ENCODE data around the gene PDHB. TPM values are rescaled to one million over a fixed set of nuclear protein-coding genes. Genes with fewer than 3 reads are reported as not detected.

Gene PDHB
- total and polyA plus RNA-seq, 7 donors: 105 to 158 (median 131) TPM

GRCh38 chr3:58474967-58475578 is 41.4 kb upstream of the PDHB start:
- Histone ChIP-seq H3K4me1 (no peaks in the 10 kb centered on the region), H3K27me3 (ENCODE audit: insufficient read depth in 3 of 3, low read length in 2 of 3) (no peaks in the 10 kb centered on the region), H3K9me3 (peaks cover 7% of the 10 kb centered on the region), H3K36me3 (ENCODE audit: insufficient read depth in 1 of 2, low read depth in 1 of 2) (no peaks in the 10 kb centered on the region), H3K27ac (no peak overlapping the region), H3K4me3 (no peak overlapping the region)
- ATAC-seq: no peak
- DNase-seq: no peak
- TF ChIP-seq, protein P1, sequence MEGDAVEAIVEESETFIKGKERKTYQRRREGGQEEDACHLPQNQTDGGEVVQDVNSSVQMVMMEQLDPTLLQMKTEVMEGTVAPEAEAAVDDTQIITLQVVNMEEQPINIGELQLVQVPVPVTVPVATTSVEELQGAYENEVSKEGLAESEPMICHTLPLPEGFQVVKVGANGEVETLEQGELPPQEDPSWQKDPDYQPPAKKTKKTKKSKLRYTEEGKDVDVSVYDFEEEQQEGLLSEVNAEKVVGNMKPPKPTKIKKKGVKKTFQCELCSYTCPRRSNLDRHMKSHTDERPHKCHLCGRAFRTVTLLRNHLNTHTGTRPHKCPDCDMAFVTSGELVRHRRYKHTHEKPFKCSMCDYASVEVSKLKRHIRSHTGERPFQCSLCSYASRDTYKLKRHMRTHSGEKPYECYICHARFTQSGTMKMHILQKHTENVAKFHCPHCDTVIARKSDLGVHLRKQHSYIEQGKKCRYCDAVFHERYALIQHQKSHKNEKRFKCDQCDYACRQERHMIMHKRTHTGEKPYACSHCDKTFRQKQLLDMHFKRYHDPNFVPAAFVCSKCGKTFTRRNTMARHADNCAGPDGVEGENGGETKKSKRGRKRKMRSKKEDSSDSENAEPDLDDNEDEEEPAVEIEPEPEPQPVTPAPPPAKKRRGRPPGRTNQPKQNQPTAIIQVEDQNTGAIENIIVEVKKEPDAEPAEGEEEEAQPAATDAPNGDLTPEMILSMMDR (IDR thresholded peaks at IDR 0.05): no peak
- intact Hi-C loops (cut with DNase I): no loop called here
- WGBS, 3 donors: 41 to 46% (median 44%) methylated on average over 3 of the region's 3 CpGs

GRCh38 chr3:58474348-58474911 is 40.8 kb upstream of the PDHB start:
- DNase-seq: no peak
- TF ChIP-seq, protein P1 (IDR thresholded peaks at IDR 0.05): no peak
- no peak for ATAC-seq
- intact Hi-C loops (cut with DNase I): no loop called here
- Histone ChIP-seq H3K4me1 (no peaks in the 10 kb centered on the region), H3K36me3 (ENCODE audit: insufficient read depth in 1 of 2, low read depth in 1 of 2) (no peaks in the 10 kb centered on the region), H3K27me3 (ENCODE audit: insufficient read depth in 3 of 3, low read length in 2 of 3) (no peaks in the 10 kb centered on the region), H3K9me3 (peaks cover 4% of the 10 kb centered on the region), H3K27ac (no peak overlapping the region), H3K4me3 (no peak overlapping the region)
- WGBS, 3 donors: 84 to 93% (median 92%) methylated on average over 1 of the region's 1 CpG

GRCh38 chr3:58473275-58473674 is 39.6 kb upstream of the PDHB start:
- WGBS, 3 donors: 90 to 100% (median 92%) methylated on average over 1 of the region's 1 CpG
- TF ChIP-seq, protein P1 (IDR thresholded peaks at IDR 0.05): no peak
- intact Hi-C loops (cut with DNase I): no loop called here

GRCh38 chr3:58471025-58471887 is 37.6 kb upstream of the PDHB start:
- H3K9me3 ChIP-seq: no peaks in the 10 kb centered on the region
- no peak overlapping the region for H3K4me3 ChIP-seq
- intact Hi-C loops (cut with DNase I): no loop called here
- DNase-seq (no peak), ATAC-seq (peak; percentile 74 to 90 (median 80))
- H3K36me3 ChIP-seq (ENCODE audit: insufficient read depth in 1 of 2, low read depth in 1 of 2): no peaks in the 10 kb centered on the region
- TF ChIP-seq, protein P1 (IDR thresholded peaks at IDR 0.05): no peak
- no peaks in the 10 kb centered on the region for H3K4me1 ChIP-seq
- H3K27me3 ChIP-seq (ENCODE audit: insufficient read depth in 3 of 3, low read length in 2 of 3): no peaks in the 10 kb centered on the region
- H3K27ac ChIP-seq: no peak overlapping the region
- WGBS, 3 donors: 60 to 70% (median 67%) methylated on average over 10 of the region's 10 CpGs

More at GRCh38 chr3:58473275-58473674, 39.6 kb upstream of the PDHB start:
- DNase-seq (no peak), ATAC-seq (no peak)
- Histone ChIP-seq H3K27me3 (ENCODE audit: insufficient read depth in 3 of 3, low read length in 2 of 3) (no peaks in the 10 kb centered on the region), H3K27ac (no peak overlapping the region), H3K9me3 (no peaks in the 10 kb centered on the region), H3K4me1 (no peaks in the 10 kb centered on the region), H3K36me3 (ENCODE audit: insufficient read depth in 1 of 2, low read depth in 1 of 2) (no peaks in the 10 kb centered on the region), H3K4me3 (no peak overlapping the region)
